ENCODE results near the gene KAZN.

KAZN gene

DNA sequence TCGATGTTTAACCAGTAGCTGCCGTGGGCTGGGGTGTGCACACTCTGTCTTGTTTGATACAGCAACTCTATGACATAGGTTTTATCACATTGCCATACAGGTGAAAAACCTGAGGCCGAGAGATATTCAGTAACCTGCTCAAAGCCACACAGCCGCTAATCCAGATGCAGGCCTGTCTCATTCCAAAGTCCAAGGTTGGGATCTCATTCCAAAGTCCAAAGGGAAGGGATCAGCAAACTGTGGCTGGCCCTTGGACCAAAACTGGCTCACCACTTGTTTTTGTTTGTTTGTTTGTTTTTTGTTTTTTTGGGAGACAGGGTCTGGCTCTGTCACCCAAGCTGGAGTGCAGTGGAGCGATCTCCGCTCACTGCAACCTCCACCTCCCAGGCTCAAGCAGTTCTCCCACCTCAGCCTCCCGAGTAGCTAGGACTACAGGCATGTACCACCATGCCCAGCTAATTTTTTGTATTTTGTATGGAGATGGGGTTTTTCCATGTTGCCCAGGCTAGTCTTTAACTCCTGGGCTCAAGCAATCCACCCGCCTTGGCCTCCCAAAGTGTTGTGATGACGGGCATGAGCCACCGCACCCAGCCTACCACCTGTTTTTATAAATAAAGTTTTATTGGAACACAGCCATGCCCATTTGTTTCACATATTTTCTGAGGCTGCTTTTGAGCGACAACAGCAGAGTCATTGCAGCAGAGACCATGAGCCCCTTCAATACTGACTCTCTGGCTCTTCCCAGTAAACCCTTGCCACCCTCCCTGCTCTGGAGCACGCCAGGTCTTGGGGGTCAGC is 391.6 kb downstream of the KAZN start:
- no peak for DNase-seq (ENCODE audit: low read depth in 1 of 2, low spot score in 1 of 2)

DNA sequence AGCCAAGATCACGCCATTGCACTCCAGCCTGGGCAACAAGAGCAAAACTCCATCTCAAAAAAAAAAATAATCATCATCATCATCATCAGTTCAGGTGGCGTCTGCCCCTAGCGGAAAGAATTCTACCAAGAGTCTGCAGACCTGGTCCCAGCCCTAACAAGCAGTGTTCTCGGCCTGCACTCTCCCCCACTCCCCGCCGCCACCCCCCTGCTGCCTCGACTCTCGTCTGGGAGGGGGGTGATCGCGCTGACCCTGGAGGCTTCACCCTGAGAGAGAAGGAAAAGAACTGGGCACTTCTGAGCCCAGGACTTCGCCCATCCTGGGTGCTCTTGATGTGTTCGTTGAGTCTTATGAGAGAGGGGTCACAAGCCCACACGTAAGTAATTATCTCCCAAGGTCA is 394.9 kb downstream of the KAZN start:
- no peak for DNase-seq (ENCODE audit: low read depth in 1 of 2, low spot score in 1 of 2)

DNA sequence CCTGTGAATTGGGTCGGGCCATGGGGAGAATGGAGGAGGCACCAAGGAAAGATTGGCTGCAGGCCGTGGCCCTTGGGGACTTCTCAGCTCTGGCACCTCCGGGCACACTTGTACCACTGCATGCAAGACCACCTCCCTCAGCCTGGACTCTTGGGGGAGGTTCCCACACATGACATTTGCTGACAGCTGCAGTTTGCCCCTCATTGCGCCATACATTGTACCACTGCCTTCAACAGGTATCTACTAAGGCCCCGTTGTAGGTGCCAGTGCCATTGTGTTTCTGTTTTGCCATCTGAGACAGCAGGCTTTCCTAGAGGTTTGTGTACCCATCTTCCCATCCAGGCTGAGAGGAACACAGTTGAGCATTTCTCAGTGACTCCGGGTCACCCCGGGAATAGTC is 395.7 kb downstream of the KAZN start:
- DNase-seq (ENCODE audit: low read depth in 1 of 2, low spot score in 1 of 2) = no peak

DNA sequence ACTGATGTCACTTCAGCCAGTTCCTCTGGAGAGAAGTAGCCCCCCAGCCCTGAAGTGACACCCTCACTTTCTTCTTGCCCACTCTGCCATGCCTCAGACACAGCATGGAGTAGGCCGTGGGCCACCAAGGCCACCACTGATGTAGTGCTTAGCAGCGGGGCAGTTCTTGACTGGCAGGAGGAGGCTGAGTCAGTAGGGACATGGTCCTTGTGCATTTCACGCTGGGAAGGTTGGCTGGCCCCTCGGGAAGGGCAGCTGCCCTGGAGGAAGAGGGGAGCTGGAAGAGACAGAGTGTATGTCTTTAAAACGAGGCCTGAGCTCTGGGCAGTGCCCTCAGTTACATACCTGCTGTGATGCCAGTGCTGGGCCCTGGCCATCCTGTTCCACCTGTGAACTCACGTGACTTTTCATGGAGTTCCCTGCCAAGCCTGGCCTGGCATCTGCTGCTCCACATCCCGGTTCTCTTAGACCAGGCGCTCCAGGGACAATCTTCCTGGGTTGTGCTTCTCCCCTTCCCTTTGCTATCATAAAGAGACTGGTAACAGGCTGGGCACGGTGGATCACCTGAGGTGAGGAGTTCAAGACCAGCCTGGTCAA is 396.5 kb downstream of the KAZN start:
- DNase-seq (ENCODE audit: low read depth in 1 of 2, low spot score in 1 of 2) = no peak

DNA sequence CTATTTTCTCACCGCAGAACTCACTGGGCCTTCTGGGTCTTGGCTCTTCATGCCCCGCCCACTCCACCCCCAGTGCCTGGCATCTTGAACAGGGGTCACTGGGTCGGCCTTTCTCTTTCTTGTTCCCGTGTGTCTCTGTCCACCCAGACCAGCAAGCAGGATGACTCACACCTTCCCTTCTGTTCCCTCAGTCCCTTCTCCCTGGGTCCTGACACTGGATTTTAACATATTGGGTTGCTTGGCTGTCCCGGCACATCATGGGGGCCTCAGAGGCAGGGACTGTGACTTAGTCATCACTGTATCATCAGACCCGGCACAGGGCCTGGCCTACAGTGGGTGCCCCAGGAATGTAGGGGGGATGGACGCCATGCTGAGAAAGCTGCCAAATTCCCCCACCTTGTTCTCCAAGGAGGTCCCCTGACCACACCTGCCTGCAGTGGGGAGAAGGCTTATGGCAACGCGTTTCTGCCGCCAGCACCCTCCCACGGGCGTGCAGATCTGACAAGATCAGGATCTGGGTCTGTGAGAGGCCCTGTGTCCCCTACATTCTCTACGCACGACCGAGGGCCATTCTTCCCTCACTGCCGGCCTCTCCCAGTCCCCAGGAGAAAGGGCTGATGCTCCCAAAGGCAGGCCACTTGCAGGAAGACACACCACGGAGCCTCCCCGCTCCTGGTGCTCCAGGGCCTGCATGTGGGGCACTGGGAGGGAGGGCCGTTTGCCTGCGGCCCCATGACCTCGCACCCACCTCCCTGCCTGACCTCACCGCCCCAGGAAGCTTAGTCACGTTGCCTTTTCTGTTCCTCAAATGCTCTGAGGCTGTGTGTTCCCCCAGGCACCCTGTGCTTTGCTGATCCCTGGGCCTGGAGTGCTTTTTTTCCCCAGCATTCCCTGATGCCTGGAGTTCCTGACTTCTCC is 397.9 kb downstream of the KAZN start:
- no peak for DNase-seq (ENCODE audit: low read depth in 1 of 2, low spot score in 1 of 2)

DNA sequence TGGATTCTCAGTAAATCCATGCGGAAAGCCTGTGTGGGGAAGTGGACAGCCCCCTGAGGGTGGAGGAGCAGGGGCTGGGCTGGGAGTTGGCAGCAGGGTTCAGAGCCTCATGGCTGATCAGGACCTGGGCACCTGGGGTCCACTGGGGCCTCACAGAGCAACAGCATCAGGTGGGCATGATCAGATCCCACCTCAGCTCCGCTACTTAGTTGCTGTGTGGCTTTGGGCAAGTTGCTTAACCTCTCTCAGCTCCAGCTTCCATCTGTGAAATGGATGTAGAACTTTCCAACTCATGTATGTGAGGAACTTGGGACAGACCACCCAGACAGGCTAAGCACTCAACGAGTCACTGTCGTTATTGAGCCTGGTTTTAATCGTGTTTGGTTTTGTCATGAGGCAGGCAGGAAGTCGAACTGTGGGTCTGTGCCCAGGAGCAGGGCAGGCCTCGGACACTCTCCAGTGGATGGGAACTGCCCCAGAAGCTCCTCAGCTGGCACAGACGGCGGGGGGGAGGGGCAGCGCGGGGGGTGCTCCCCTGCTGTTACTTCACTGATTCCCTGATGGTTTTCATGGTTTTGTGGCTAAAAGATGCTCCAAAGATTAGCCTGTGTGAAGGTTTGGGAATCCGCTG is 399.3 kb downstream of the KAZN start:
- DNase-seq (ENCODE audit: low read depth in 1 of 2, low spot score in 1 of 2) = no peak

DNA sequence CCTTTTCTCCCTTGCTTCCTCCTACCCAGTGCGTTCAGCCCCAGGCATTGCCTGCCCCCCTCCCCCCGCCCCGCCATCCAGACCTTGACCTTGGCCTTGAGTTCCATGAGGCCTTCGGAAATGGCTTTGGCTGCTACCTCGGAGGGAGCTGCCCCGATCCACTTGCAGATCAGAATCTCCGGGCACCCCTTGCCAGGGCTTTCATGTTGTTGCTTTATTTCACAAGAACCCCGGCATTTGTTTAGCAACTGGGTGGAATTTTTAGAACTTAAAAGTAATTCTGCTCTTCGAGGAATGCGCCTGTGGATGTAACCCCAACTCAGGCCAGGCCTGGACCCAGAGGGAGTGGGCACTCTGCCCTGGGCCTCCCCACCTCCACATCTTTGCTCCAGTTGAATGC is 401.0 kb downstream of the KAZN start:
- no peak for DNase-seq (ENCODE audit: low read depth in 1 of 2, low spot score in 1 of 2)

DNA sequence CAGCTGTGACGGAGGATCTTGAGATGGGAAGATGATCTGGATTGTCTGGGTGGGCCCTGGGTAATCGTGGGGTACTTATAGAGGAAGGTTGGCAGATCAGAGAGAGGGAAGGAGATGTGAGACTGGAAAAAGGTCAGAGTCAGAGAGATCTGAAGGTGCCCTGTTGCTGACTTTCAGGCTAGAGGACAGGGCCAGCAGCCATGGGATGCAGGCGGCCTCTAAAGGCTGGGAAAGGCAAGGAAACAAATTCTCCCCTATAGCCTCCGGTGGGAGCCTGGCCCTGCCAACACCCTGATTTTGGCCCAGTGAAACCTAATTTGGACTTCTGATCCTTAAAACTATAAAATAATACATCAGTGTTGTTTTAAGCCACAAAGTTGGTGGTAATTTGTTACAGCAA is 401.5 kb downstream of the KAZN start:
- no peak for DNase-seq (ENCODE audit: low read depth in 1 of 2, low spot score in 1 of 2)

DNA sequence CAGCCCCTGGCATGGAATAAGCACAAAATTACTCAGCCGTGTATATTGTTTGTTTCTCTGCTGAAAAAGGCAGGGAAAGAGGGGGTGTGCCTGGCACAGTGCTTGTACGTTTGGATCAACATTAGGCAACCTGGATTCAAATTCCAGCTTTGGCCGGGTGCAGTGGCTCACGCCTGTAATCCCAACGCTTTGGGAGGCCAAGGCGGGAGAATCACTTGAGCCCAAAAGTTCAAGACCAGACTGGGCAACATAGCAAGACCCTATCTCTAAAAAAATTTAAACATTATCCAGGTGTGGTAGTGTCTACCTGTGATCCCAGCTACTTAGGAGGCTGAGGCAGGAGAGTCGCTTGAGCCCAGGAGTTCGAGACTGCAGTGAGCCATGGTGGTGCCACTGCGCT is 402.2 kb downstream of the KAZN start:
- no peak for DNase-seq (ENCODE audit: low read depth in 1 of 2, low spot score in 1 of 2)

DNA sequence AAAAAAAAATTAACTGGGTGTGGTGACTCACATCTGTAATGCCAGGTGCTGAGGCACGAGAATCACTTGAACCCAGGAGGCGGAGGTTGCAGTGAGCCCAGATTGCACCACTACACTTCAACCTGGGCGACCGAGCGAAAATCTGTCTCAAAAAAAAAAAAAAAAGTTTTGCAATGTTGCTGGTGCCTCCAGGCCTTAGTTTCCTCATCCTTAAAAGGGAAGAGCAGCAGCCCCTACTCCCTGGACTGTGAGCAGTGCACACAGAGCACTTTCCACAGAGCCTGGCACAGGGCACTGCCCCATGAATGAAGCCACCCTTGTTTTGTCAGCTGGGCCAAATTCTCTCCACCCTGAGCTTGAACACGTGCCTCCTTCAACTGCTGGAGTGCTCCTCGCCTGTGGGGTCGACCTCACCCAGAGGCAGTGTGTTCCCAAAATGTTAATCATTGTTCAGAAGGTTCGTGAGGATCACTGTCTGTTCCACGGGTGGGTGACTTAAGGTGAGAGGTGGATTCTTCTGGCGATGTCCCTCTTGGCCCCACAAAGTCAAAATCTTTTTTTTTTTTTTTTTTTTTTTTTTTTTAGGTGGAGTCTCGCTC is 402.9 kb downstream of the KAZN start:
- no peak for DNase-seq (ENCODE audit: low read depth in 1 of 2, low spot score in 1 of 2)

DNA sequence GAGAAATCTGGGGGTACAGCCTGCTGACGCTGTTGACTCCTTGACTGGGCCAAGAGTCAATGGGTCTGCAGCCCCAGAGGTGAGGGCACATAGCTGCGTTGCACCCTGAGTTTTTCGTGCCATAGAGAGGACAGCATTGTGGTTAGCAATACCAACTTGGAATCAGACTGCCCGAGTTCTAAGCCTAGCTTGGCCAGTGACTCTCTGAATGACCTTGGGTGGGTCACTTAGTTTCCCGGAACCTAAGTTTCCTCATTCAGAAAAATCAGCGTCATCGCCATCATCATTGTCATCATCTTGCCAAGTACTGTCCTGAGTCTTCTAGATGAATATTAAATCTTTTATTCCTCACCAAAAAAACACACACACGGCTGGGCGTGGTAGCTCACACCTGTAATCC is 403.8 kb downstream of the KAZN start:
- no peak for DNase-seq (ENCODE audit: low read depth in 1 of 2, low spot score in 1 of 2)

DNA sequence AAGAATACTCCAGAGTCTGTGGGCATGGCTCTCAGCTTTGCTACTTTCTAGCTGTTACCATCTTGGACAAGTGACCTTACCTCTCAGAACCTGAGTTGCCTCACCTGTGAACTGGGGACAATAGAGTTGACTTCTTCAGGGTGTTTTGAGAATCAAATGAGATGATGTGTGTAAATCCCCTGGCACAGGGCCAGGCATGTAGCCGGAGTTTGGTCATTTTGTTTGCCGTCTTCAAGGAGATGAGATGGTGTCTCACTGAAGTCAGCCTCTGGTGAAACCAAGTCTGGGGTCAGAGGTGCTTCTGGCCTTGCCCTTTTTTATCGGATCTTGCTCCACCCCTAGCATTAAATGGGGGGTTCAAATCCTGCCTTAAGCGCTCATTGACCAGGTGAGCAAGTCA is 405.9 kb downstream of the KAZN start:
- DNase-seq (ENCODE audit: low read depth in 1 of 2, low spot score in 1 of 2) = no peak

DNA sequence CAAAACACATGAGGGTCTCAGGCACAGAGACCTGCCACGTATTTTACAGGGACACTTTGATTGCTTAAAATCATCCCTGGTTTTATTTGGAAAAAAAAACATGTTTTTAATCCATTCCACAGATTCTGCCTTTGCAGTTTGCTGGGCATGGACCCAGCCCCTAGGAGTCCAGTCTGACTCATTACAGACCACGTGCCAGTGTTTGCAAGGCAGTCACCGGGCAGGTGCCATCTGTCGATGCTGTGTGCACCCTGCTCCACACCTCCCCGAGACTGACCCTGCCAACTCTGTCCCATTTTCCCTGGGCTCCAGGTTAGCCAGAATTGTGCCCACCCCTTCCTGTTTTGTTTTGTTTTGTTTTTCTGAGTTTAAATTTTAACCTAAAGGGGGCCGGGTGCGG is 406.6 kb downstream of the KAZN start:
- no peak for DNase-seq (ENCODE audit: low read depth in 1 of 2, low spot score in 1 of 2)

DNA sequence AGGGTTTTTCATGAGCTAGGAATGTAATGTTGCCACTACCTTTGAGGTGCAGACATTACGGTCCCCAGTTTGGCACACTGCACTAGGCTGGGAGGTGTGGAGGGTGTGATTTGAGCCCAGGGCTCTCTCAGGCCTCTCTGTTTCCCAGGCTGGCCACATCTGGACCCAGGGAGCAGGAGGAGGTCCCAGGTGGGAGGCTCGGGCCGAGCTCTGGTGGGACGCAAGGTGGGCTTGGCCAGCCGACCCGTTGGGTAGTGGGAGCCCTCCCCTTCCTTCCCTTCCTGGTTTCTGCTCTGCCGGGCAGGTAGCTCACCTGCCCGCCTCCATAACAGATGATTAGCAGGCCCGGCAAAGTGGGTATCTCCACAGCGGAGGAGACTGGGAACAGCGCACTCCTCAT is 408.9 kb downstream of the KAZN start:
- DNase-seq (ENCODE audit: low read depth in 1 of 2, low spot score in 1 of 2) = no peak

DNA sequence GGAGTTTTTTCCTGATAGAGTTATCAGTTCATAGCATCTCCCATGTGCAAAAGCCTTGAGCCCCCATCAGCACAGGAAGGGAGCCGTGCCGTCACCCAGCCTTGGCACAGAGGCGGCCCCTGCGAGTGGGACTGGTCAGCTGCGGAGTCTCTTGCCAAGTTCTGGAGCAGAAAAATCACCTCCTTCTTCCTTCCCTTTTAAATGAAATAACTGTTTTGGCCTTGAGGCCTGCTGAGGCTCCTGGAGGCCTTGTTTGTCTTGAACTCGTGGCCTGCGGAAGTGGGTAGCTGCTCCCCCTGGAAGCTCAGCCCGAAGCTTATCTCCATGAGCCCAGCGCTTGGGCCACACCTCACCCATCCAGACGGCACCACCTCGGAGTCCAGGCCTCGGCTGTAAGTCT is 409.4 kb downstream of the KAZN start:
- DNase-seq (ENCODE audit: low read depth in 1 of 2, low spot score in 1 of 2) = no peak

DNA sequence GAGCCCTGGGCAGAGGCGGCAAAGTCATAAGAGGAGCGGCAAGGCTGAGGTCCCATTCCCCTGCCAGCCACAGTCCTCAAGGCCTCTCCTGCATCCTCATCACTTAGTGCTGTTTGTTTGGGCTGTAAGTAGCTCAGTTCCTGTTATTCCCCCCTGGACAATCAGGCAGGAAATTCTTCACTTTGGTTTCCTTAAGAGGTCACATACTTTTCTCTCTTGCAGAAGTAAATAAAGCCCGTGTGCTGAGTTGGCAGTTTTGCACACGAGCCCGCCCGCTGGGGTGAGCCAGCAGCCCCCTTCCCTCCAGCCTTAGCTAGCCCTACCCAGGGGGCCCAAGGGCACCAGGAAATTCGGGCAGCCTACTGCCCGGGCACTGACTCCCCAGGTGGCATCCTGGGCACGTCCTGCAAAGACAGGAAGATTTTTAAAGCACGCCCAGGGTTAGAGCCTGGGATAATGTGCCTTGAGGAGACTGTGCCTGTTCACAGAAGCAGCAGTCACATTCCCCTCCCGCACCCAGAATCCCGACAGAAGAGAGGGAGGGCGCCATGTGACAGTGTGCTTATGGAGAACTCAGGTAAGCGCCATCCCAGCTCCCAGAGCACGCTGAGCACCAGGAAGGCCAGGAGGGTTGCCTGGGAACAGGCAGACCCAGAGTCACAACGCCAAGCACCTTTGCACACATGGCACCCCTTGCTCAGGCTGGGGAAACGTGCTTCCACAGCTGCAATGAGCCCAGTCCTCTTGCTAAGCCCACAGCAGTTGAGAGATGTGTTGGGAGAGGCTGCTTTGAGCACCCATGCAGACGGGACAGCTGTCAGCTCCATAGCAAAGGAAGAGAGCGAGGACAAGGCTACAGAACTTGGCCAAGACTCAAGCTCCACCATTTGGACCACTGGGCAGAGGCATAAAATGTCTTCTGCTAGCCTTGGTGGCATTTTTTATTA is 410.6 kb downstream of the KAZN start:
- DNase-seq (ENCODE audit: low read depth in 1 of 2, low spot score in 1 of 2) = no peak

DNA sequence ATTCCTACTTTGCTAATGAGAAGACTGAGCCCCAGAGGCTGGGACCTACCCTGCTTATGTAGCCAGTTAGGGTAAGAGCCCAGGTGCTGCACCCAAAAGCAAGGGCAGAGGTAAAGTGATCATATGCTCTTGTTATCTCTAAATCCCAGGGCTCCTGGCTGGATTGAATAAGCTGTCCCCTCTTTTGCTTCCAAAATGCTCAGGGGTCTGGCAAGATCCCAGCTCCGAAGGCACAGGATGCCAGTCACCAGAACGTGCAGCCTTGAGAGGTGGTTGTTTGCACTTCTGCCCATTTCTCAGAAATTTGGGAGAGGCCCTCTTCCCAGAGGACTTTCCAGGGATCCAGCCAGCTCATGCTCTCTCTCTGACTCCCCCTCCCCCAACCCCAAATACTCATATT is 412.7 kb downstream of the KAZN start:
- DNase-seq (ENCODE audit: low read depth in 1 of 2, low spot score in 1 of 2) = no peak

DNA sequence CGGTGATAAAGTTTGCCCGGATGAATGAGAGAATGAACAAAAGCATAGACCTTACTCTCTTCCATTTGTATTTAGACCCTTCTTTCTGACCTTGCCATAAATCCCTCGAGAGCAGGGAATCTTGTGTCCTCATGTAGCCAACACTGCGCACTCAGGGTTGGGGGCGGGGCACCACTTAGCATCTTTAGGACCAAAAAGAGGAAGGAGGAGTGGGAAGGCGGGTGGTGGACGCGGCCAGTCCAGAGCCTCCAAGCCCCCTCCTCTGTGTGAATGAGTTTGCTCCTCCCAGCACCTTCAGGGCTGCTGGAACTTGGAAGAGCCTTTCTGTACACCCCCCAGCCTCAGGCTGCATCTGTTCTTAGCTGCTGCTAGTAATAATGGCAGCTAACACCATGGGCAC is 413.2 kb downstream of the KAZN start:
- DNase-seq (ENCODE audit: low read depth in 1 of 2, low spot score in 1 of 2) = no peak

DNA sequence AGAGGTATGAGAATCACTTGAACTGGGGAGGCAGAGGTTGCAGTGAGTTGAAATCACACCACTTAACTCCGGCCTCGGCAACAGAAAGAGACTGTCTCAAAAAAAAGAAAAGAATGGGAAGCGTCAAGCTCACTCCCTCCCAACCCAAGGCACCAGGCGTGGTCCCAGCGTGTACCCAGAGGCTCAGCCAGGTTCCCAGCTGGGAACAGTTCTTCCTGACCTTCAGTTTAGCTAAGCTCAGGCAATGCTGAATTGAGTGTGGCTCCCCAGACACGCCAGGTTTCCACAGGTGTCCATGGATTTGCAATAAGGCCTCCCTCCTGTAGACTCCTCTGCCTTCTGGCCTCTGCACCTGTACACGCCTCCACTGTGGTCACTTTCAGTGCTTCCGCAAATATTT is 414.3 kb downstream of the KAZN start:
- no peak for DNase-seq (ENCODE audit: low read depth in 1 of 2, low spot score in 1 of 2)

DNA sequence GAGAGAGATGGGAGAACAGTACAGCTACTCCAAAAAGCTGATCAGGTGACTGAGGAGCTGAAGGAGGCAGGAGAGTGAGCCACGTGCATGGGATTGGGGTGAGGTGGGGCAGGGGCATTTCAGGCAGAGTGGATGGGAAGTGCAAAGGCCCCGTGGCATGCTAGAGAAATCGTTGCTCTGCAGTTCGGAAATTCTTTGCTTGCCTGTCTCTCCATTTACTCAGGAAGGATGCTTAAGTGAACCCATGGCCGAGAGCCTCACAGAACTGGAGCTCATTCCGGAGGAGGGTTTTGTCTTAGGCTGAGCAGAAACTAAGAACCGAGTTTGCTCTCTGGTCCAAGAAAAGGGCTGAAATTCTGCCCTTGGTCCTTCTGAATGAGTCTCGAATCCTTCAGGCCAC is 415.3 kb downstream of the KAZN start:
- no peak for DNase-seq (ENCODE audit: low read depth in 1 of 2, low spot score in 1 of 2)
